Fibroblast of lung (primary cell): Measurements from ENCODE around the gene BLZF1.

Experiments
- CTCF ChIP-seq, 2 donors: IDR thresholded peaks in 1 of 2; conservative IDR thresholded peaks in 1 of 2; 1 replicate in 1 of 2; 2 replicates in 1 of 2; pipeline ENCODE4 v1.5.1; 2011 to 2012; ENCODE audit warnings: low read length in 2 of 2, control low read depth in 1 of 2, inconsistent platforms in 1 of 2, low read depth in 1 of 2, mild to moderate bottlenecking in 1 of 2
- EZH2 ChIP-seq: IDR thresholded peaks from 2 replicates; pipeline ENCODE4 v1.5.1; 2012; ENCODE audit warnings: low read length, control low read depth, mild to moderate bottlenecking; ENCODE audit errors: missing control alignments

DNA sequence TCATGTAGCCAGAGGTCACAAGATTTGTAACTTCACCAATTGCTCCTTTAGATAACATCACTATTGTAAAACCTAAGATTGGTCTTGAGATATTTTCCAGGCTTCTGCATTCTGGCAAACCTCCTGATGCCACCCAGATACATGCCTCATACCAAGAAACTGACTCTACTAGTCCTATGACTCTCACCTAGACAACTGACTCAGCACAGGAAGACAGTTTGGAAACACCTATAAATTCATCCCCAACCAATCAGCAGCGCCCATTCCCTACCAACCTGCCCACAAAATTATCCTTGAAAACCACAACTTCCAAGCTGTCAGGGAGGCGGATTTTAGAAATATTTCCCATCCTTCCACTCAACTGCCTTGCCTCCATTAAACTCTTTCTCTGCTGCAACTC, 3.0 kb upstream of the BLZF1 start:
- TF ChIP-seq CTCF (conservative IDR thresholded peaks at IDR 0.05 in 1 of 2, IDR thresholded peaks at IDR 0.05 in 1 of 2; ENCODE audit: low read depth in 1 of 2, low read length in 2 of 2) (no peak), EZH2 (no peak)
